ENCODE results near the gene AHNAK.

GRCh38 chr11:62512961-62513360 is 33.6 kb downstream of the AHNAK start:
- no peak for TF ChIP-seq CTCF (tag by site-specific recombination; IDR thresholded peaks at IDR 0.05)
- no peak for TF ChIP-seq ZNF140 (tag by site-specific recombination; IDR thresholded peaks at IDR 0.05)
- no peak for TF ChIP-seq ZNF654 (tag by site-specific recombination; IDR thresholded peaks at IDR 0.05; ENCODE audit: low read depth)

Measured in HEK293 (cell line).